NCI-H2196 treated with DMSO at 0.1 percent for 48 hours (cell line): Measurements from ENCODE around the gene LRRC3C.
"Not testable (repeated sequence)": the region's sequence is repeated elsewhere in the genome, so short reads cannot be mapped to it uniquely, and the experiment has no call there.

Source experiments
- DNase-seq: peaks from one replicate; lab custom pipeline; 2025; ENCODE audit not compliant: unreplicated experiment; lab: John Stamatoyannopoulos, UW

LRRC3C gene, protein sequence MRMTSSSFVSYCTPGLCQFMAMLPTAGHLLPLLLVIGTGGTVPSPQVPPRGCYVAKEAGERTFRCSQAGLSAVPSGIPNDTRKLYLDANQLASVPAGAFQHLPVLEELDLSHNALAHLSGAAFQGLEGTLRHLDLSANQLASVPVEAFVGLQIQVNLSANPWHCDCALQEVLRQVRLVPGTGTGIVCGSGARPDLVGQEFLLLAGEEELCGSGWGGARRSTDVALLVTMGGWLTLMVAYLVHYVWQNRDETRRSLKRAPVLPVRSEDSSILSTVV

DNA sequence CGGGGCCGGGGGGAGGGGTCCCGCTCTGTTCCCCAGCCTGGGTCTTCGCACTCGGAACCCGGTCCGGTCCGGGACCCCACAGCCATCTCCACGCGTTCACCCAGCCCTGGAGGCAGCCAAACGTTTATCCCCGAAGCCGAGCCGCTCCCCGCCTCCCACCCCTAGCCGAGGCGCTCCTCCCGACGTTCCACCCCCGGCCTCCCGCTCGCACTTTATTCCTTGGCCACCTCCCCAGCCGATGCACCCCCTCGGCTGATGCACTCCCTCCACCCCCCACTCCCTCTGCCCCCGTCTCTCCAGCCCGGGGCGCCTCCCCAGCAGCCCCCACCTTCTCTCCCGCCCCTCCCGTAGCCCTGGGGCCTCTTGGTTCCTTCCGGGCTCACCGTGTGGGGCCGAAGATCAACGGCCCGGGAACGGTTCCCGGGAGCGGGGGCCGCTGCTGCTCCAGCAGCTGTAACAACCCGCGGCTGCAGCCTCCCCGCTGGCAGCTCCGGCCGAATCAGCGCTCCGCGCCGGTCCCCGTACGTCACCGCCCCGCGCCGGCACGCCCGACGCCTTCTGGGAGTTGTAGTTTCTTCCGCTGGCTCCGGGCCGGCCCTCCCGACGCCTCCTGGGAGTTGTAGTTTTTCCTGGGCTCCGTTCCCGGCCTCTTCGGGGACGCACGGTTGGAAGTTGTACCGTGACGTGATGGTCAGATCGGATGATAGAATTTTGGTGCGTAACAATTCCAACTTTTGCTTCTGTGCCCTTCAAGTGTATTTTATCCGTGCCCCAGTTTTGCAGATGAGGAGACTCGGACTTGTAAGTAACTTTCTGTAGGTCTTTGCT lies at the start of gene LRRC3C, which contains the start of gene ORMDL3:
TSS of gene LRRC3C (plus strand) at position 632 of the 828 bp plus-strand sequence. CDS start 13,792 bp downstream, outside the sequence.
TSS of gene ORMDL3 (minus strand) at position 501 of the 828 bp plus-strand sequence. CDS start 3,398 bp downstream, outside the sequence.
- peak; percentile 65 for DNase-seq

DNA sequence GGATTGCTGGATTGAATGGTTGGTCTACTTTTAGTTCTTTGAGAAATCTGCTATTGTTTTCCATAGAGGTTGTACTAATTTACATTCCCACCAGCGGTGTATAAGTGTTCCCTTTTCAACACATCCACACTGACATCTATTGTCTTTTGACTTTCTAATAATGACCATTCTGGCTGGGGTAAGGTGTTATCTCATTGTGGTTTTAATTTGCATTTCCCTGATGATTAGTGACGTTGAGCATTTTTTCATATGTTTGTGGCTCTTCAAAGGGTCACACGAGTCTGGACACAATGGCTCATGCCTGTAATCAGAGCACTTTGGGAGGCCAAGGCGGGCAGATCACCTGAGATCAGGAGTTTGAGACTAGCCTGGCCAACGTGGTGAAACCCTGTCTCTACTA lies 41.4 kb upstream of the LRRC3C start:
- not testable (repeated sequence) for DNase-seq

DNA sequence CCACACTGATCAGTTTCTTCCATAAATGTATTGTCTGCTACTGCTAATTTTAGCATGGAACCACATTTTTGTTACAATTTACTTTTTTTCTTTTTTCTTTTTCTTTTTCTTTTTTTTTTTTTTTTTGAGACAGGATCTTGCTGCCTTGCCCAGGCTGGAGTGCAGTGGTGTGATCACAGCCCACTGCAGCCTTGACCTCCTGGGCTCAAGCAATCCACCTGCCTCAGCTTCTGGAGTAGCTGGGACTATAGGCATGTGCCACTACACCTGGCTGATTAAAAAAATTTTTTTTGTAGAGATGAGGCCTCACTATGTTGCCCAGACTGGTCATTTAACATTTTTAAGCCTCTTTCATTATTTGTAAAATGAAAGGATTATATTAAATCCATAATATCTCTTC lies 40.5 kb upstream of the LRRC3C start:
- no peak for DNase-seq

DNA sequence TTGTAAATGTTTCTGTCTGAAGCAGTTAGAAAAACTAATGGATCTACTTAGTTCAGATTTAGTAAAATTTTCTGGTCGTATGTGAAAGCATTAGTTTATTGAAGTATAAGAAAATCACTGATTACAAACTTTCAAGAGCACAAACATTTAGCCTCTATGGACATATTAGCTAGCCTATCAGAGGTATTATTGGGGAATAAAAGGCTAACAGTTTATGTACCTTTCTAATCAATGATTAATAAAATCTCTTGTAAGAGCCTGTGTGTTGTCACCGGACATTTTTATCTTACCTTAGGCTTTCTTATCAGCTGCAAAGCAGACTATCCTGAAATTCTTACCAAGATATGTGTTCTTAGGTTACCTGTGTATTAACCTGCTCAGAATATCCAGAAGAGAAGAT lies 38.3 kb upstream of the LRRC3C start:
- no peak for DNase-seq

DNA sequence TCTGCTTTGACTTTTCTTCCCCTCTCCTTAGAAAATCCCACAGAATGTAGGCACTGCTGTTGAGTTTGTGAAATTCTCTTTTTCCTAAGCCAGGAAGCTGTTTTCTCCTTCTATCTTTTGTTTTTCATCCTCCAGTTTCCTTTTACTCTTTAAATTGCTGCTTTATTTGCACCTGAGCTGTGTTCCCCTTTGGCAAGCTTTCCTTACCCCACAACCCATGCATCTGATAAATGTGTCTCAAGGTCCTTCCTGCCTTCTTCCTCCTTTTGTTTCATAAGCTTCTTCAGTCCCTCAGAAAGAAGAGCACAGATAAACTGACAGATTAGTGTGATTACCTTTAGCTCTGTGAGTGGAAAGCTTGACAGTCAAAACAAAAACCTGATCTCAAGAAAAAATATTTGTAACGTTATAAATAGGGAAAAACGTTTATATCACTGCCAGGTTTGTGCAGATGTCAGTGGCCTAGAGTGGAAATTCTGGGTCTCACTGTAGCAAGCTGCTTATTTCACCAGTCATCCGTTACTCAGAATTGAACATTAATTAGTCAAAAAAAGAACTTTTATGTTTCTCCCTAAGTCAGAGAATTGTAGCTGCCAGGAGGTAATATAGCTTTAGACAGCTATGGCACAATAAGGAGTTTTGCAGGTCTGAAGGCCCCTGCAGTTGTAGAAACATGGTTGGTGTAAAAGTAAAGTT lies 32.7 kb upstream of the LRRC3C start:
- DNase-seq: no peak

DNA sequence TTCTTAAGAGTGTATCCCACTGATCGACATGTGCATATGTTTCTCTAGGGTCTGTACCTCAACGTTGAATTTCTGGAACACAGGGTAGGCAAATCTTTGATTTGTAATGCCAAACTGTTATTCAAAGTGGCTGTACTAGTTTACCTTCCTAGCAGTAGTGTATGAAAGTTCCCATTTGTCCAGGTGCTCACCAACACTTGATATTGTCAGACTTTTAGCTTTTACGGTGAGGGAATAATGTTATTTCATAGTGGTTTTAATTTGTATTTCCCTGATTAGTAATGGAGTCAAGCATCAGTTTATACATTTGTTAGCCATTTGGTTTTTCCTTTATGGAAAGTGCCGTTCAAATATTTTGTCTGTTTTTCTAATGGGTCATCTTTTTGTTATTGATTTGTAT lies 29.4 kb upstream of the LRRC3C start:
- no peak for DNase-seq

DNA sequence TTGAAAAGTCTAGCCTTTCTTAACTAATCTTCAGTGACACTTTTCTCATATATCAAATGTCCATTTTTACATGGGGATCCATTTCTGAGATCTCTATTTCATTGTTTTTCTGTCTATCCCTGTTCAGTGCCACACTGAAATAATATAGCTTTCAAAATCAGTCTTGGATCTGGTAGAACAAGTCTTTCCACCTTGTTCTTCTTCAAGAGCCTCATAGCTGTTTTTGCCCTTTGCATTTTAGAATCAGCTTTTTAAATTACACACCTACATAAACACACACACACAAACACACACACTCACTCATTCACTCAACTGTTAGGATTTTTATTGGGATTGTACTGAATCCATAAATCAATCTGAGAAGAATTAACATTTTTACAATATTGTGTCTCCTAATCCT lies 28.3 kb upstream of the LRRC3C start:
- no peak for DNase-seq

DNA sequence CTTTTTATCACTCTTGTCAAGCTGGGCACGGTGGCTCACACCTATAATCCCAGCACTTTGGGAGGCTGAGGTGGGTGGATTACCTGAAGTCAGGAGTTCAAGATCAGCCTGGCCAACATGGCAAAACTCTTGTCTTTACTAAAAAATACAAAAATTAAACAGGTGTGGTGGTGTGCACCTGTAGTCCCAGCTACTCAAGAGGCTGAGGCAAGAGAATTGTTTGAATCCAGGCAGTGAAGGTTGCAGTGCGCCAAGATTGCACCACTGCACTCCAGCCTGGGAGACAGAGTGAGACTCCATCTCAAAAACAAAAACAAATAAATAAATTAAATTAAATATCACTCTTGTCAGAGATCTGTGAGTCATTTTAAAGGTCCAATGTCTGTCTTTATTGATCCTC lies 25.5 kb upstream of the LRRC3C start:
- not testable (repeated sequence) for DNase-seq

DNA sequence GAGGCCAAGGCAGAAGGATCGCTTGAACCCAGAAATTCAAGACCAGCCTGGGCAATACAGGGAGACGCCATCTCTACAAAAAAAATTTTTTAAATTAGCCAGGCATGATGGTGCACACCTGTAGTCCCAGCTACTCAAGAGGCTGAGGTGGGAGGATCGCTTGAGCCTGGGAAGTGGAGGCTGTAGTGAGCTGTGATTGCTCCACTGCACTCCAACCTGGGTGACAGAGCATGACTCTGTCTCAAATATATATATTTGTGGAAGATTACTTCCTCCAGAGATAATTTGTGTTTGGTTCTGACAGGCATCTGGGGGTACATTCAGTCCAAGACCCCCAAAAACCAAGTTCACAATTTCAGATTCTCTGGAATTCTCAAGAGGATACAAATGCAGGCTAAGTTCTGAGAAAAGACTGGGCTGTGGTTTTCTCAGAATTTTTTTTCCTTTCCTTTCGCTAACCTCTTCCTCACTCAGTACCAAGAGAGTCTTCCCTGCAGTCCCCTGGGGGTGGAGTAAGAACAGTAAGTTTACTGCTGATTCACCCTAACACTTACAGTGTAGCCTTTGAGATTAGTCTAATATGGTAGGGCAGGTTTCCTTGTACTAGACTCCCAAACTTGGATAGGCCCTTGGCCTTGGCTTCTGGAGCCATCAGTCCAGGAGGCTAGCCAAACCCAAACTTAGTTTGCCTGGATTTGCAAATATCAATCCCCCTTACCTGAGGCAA lies 24.2 kb upstream of the LRRC3C start:
- no peak for DNase-seq

DNA sequence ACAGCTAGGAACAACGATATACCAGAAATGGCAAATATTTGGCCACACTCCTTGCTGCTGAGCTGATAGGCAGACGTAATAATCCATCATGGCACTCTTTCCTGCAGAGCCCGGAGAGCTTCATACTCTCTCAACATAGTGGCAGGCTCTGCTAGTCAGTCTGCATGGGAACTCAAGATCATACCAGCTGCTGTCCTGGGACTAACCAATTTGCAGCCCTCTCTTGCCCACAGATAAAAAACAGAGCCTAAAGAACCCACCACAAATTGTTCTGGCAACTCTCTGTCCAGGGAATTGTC lies 22.6 kb upstream of the LRRC3C start:
- no peak for DNase-seq

DNA sequence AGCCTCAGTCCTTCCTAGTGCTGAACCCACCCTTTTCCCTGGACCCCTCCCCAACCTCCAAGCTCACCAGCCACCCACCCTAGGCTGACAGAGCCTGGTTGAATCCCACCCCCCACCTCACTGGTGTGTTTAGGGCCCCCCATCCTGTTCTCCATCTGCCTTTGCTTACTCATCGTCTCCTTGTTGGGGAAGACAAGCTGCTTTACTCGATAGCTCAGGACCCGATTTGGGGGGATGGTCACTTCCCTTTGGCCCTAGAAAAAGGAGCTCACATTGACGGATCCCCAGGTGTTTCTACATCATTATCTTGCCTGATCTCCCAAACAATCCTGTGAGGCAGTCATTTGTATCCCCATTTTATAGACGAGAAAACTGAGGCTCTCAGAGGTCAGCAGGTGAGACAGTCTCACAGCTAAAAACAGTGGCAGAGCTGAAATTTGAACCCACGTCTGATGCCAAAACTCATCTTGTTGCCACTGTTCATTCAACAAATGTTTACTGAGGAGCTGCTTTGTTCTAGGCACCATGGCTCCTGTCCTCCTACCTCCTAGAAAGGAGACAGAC lies 18.7 kb upstream of the LRRC3C start:
- no peak for DNase-seq

DNA sequence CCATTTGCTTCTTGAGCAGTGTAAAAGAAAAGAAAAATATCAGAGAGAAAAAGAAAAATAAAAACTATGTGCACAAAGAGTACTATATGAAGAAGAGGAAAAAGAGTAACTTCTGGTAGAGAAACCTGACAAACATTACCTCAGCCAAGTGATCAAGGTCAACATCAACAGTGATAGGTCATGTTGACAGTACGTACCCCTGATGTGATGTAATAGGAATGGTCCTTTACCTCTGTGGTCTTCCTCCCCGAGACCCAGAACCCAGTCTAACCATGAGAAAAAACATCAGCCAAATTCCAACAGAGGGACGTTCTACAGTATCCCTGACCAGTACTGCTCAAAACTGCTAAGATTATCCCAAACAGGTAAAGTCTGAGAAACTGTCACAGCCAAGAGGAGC lies 13.5 kb upstream of the LRRC3C start:
- DNase-seq: no peak

DNA sequence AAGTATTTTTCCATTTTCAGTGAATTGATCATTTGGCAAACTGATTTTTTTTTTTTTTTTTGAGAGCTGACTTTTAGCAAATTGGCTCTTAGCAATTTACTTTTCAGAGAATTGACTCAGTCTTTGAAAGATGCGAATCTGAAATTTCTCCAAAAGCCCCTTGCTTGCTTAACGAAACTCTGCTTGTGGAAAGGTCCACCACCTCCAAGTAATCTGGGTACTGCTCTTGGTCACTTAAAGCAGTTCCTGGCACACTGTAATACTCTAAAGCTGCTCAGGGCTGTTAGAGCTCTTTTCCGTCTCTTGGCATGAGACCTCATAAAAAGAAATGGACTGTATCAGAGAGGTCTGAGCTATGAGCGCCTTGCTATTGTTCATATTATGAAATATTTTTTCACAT lies 12.0 kb upstream of the LRRC3C start:
- no peak for DNase-seq

DNA sequence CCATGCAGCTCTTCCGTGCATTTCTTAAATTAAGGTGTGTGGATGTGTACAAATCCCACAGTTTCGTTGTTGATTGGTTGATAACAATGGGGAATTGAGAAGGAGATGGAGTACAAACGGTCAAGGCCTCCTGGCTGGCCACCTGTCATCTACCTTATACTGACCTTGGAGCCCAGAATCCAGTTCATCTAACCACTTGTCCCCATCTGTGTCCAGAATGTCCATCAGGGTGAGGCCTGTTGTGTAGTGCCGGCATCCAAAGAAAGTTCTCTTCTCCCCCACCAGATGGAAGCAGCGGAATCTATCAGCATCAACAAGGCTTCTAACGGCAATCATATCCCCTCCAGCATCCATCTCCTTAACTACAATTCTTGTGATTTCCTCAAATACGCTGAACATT lies 10.6 kb upstream of the LRRC3C start:
- no peak for DNase-seq

DNA sequence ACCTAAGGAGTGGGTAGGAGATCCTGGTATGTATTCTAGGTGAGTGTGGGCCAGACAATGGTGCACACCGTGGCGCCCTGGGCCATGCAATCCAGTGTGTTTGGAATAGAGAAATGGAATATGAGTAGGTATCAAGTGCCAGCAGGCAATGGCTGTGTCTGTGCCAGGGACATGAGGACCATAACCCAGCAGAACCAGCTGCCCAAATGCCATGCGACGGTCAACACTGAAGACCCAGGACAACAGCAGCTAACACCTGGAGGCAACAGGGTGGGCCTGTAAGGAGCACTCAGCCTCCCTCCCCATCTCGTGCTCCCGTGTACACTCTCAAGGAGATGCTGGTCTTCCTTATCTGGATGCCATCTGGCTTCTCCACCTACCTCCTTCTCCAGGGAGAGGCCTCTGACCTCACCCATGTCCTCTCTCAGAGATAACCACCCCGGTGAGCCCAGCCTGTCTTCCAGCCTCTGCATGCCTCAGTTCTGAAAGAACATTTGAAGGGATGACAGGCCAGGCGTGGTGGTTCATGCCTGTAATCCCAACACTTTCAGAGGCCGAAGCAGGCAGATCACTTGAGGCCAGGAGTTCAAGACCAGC lies 8.3 kb upstream of the LRRC3C start:
- no peak for DNase-seq

DNA sequence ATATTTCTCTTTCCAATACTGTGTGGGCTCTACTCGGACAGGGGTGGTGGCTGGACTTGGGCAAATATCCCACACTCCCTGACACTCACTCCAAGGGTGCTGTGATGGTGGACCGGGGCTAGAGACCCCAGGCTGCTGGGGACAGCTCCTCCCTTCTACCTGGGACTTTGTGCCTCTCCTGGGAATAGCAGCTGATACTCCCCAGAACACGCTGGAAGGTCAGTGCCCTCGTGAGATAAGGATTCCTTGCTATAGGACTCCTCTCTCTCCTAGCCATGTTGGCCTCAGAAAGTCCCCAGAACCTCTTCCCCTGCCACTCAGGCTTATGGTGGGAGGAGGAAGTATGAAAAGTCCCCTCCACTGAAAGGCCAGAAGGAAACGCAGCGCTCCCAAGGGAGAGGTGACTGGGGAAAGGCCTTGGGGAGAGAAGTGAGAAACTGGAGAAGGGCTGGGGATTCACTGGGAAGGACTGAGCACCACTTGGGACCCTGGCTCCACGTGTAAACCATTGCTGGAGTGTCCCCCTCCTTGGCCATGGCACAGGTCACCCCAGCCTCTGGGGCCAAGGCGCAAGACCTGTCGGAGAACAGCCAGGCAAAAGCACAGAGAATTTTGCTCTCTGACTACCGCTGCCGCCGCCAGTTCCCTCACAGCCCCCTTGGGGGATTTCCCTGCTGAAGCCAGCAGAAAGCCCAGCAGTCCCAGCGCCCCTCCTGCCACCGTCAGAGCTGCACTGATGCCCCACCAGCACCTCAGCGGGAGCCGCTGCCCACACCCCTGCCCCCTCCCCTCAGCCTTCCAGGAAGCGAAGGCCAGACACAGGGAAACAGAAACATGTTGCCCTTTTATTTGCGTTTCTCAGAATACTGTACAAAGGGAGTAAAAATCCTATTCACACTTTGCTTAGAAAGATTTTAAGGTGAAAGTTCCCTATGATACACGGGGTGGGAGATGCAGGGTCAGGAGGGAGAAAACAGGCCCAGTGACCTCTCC lies 7.0 kb upstream of the LRRC3C start:
- DNase-seq: no peak

DNA sequence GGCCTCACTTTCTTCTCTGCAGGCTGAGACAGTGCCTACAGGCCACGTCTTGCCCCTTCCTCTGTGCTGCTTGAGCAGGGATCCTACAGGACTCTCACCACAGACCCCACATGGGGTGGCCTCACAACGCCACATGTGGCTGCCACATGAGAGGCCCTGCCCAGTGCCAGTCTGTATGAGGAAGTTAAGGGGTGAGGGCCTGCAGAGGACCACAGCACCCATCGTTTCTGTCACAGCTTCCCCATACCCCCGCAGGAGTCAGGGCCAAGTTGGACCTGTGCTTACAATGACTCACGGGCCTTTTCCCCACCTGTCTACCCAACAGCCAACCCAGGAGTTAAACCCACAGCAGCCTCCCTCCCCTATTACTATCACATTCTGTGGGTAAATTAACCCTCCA lies 6.2 kb upstream of the LRRC3C start:
- DNase-seq: no peak

DNA sequence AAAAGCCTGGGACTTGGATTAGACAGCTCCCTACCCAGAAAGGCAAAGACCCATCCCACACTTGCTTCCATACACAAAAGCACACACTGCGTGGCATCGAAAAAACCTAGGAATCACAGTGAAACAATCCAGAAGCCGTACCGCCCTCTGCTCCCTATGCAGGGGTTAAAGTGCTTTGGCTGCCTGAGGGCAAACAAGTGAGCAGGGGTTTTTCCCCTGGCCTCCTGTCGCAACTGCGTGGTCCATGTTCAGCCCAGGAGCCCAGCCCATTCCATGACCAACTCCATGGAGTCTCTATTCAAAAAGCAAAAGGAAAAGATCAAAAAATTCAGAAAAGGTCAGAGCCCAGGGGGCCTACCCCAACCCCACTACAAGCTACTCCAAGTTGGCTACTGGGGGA lies 5.5 kb upstream of the LRRC3C start:
- no peak for DNase-seq

DNA sequence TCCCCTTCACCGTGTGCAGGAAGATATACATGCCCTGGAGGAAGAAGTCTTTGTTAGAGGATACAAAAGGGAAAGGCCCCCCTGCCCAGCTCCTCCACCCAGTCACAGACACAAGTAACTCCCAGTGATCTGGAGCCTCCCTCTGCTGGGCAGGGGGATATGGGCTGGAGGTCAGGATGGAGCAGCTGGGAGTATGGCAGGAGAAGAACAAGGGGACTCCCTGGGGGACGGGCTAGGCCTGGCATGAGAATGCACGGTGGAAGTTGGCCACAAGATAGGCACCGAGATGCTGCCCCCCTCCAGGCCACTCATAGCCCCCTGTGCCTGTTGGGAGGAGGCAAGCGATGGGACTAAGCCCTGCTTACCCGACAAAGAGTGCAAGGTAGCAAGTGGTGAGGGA lies 4.3 kb upstream of the LRRC3C start:
- DNase-seq: no peak
